Measurements from ENCODE around the gene LRCH3. TPM values are rescaled to one million over a fixed set of nuclear protein-coding genes. Genes with fewer than 3 reads are reported as not detected.

LRCH3 gene
- total and polyA plus RNA-seq, 2 of the 13 experiments (the other 11 are each of a cell fraction or from before 2014, with no cell fraction given), result 25.5 to 103 TPM

DNA sequence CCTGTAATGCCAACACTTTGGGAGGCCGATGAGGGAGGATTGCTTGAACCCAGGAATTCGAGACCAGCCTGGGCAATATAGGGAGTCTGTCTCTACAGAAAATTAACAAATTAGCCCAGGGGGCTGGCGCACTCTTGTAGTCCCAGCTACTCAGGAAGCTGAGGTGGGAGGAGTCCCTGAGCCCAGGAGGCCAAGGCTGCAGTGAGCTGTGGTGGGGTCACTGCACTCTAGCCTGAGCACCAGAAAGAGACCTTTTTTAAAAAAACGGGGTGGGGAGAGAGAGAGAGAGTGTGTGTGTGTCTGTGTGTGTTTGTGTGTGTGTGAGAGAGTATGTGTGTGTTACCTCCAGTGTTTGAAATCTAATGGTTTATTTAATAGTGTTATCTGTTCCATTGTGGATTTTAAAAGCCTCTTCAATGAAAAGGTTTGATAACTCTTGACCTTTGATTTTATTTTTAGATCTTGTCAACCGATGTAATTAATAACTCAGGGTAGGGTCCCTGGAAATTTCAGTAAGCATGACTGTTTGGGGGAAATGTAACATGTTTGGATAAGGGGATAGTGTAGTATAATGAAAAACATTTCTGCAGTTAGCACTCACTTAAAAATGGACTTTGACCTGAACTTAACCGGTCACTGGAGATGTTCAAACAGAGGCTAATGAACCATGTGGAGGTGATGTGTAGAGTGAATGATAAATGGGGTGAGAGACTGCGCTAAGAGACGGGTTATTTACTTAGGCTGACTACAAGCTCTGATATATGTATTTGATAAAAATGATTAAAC lies 29.7 kb downstream of the LRCH3 start (continued):
- TF ChIP-seq KLF11 (CRISPR knock-in tag; IDR thresholded peaks at IDR 0.05), result no peak; the same call in 1 of the 2 replicates
- TF ChIP-seq RFX1 (IDR thresholded peaks at IDR 0.05), result no peak
- no peak for TF ChIP-seq IRX3 (CRISPR knock-in tag; IDR thresholded peaks at IDR 0.05; ENCODE audit: borderline replicate concordance, low read depth)
- peak; percentile 67; the same call in 1 of the 2 replicates for TF ChIP-seq ZNF569 (CRISPR knock-in tag; IDR thresholded peaks at IDR 0.05; ENCODE audit: borderline replicate concordance)
- TF ChIP-seq ZNF432 (CRISPR knock-in tag; IDR thresholded peaks at IDR 0.05; ENCODE audit: borderline replicate concordance), result no peak
- TF ChIP-seq, protein P1, sequence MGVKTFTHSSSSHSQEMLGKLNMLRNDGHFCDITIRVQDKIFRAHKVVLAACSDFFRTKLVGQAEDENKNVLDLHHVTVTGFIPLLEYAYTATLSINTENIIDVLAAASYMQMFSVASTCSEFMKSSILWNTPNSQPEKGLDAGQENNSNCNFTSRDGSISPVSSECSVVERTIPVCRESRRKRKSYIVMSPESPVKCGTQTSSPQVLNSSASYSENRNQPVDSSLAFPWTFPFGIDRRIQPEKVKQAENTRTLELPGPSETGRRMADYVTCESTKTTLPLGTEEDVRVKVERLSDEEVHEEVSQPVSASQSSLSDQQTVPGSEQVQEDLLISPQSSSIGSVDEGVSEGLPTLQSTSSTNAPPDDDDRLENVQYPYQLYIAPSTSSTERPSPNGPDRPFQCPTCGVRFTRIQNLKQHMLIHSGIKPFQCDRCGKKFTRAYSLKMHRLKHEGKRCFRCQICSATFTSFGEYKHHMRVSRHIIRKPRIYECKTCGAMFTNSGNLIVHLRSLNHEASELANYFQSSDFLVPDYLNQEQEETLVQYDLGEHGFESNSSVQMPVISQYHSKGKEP (CRISPR knock-in tag; IDR thresholded peaks at IDR 0.05), result no peak
- TF ChIP-seq KMT2B (CRISPR knock-in tag; IDR thresholded peaks at IDR 0.05), result no peak
- TF ChIP-seq ATRX (CRISPR knock-in tag; IDR thresholded peaks at IDR 0.05; ENCODE audit: borderline replicate concordance), result no peak
- TF ChIP-seq DPF2 (CRISPR knock-in tag; IDR thresholded peaks at IDR 0.05; ENCODE audit: borderline replicate concordance, low read depth), result peak; percentile 26; the same call in 1 of the 2 replicates
- peak; percentile 94; the same call in 1 of the 2 replicates for TF ChIP-seq CHD4 (IDR thresholded peaks at IDR 0.05; ENCODE audit: borderline replicate concordance, low read length)
- TF ChIP-seq ZFP62 (CRISPR knock-in tag; IDR thresholded peaks at IDR 0.05), result no peak
- 0 out of 2 replicates have a peak, but pooled peaks have one; percentile 38 for TF ChIP-seq MEIS2 (CRISPR knock-in tag; IDR thresholded peaks at IDR 0.05)
- TF ChIP-seq ZNF260 (CRISPR knock-in tag; IDR thresholded peaks at IDR 0.05; ENCODE audit: borderline replicate concordance, low read depth), result no peak
- peak; percentile 44 to 80; a peak in 2 of 4 replicates for TF ChIP-seq EP300 (IDR thresholded peaks at IDR 0.05; ENCODE audit: low read depth in 2 of 2, low read length in 2 of 2)
- no peak for TF ChIP-seq EP300 (CRISPR knock-in tag; IDR thresholded peaks at IDR 0.05; ENCODE audit: borderline replicate concordance)
- no peak for TF ChIP-seq ZNF557 (CRISPR knock-in tag; IDR thresholded peaks at IDR 0.05)
- TF ChIP-seq KMT2A (CRISPR knock-in tag; IDR thresholded peaks at IDR 0.05), result 0 out of 2 replicates have a peak, but pooled peaks have one; percentile 38
- TF ChIP-seq ZNF382 (CRISPR knock-in tag; IDR thresholded peaks at IDR 0.05; ENCODE audit: borderline replicate concordance), result no peak
- TF ChIP-seq ZSCAN31 (CRISPR knock-in tag; IDR thresholded peaks at IDR 0.05; ENCODE audit: low read depth), result no peak
- no peak for TF ChIP-seq POLR2AphosphoS2 (IDR thresholded peaks at IDR 0.05; ENCODE audit: low read depth, low read length)
- TF ChIP-seq, protein P2, sequence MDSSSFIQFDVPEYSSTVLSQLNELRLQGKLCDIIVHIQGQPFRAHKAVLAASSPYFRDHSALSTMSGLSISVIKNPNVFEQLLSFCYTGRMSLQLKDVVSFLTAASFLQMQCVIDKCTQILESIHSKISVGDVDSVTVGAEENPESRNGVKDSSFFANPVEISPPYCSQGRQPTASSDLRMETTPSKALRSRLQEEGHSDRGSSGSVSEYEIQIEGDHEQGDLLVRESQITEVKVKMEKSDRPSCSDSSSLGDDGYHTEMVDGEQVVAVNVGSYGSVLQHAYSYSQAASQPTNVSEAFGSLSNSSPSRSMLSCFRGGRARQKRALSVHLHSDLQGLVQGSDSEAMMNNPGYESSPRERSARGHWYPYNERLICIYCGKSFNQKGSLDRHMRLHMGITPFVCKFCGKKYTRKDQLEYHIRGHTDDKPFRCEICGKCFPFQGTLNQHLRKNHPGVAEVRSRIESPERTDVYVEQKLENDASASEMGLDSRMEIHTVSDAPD (CRISPR knock-in tag; IDR thresholded peaks at IDR 0.05), result no peak
- peak; percentile 61 for TF ChIP-seq NCOA2 (CRISPR knock-in tag; IDR thresholded peaks at IDR 0.05)
- TF ChIP-seq FOXJ3 (CRISPR knock-in tag; IDR thresholded peaks at IDR 0.05; ENCODE audit: borderline replicate concordance), result peak; percentile 79; the same call in 1 of the 2 replicates
- TF ChIP-seq, protein P3, sequence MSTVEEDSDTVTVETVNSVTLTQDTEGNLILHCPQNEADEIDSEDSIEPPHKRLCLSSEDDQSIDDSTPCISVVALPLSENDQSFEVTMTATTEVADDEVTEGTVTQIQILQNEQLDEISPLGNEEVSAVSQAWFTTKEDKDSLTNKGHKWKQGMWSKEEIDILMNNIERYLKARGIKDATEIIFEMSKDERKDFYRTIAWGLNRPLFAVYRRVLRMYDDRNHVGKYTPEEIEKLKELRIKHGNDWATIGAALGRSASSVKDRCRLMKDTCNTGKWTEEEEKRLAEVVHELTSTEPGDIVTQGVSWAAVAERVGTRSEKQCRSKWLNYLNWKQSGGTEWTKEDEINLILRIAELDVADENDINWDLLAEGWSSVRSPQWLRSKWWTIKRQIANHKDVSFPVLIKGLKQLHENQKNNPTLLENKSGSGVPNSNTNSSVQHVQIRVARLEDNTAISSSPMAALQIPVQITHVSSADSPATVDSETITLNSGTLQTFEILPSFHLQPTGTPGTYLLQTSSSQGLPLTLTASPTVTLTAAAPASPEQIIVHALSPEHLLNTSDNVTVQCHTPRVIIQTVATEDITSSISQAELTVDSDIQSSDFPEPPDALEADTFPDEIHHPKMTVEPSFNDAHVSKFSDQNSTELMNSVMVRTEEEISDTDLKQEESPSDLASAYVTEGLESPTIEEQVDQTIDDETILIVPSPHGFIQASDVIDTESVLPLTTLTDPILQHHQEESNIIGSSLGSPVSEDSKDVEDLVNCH (CRISPR knock-in tag; IDR thresholded peaks at IDR 0.05), result no peak
- no peak for TF ChIP-seq YY1 (IDR thresholded peaks at IDR 0.05; ENCODE audit: insufficient read depth, insufficient replicate concordance, low read depth, low read length)
- no peak for TF ChIP-seq AGO1 (IDR thresholded peaks at IDR 0.05; ENCODE audit: low read depth, low read length, poor library complexity, severe bottlenecking)
